H9 (cell line): ENCODE measurements around the gene PTGR1. TPM values are rescaled to one million over a fixed set of nuclear protein-coding genes. Genes with fewer than 3 reads are reported as not detected.
"Not testable (repeated sequence)": the region's sequence is repeated elsewhere in the genome, so short reads cannot be mapped to it uniquely, and the experiment has no call there.

Experiments used
- DNase-seq: peaks from one replicate; pipeline ENCODE4 v3.0.0-alpha.2; 2017
- H2AFZ ChIP-seq: one replicate; pipeline ENCODE4 v1.6.1; 2013; ENCODE audit warnings: mild to moderate bottlenecking, low read length, control low read depth, moderate library complexity
- H2AK5ac ChIP-seq: 2 replicates; pipeline ENCODE4 v1.6.1; 2013; ENCODE audit warnings: low read length, control low read depth, mixed read lengths; ENCODE audit not compliant: insufficient read length
- H2BK120ac ChIP-seq: one replicate; pipeline ENCODE4 v1.6.1; 2013; ENCODE audit warnings: low read depth, mild to moderate bottlenecking, low read length, control low read depth, inconsistent platforms; ENCODE audit not compliant: poor library complexity, severe bottlenecking
- H2BK12ac ChIP-seq: 2 replicates; pipeline ENCODE4 v1.6.1; 2013; ENCODE audit warnings: low read length, control low read depth, mixed read lengths, low read depth; ENCODE audit not compliant: insufficient read length
- H2BK15ac ChIP-seq: 2 replicates; pipeline ENCODE4 v1.6.1; 2013; ENCODE audit warnings: low read depth, low read length, control low read depth
- H2BK20ac ChIP-seq: one replicate; pipeline ENCODE4 v1.6.1; 2013; ENCODE audit warnings: low read depth, mild to moderate bottlenecking, low read length, control low read depth, inconsistent platforms; ENCODE audit not compliant: poor library complexity, severe bottlenecking
- H2BK5ac ChIP-seq: 2 replicates; pipeline ENCODE4 v1.6.1; 2013; ENCODE audit warnings: low read length, control low read depth, mixed read lengths; ENCODE audit not compliant: insufficient read length
- H3K14ac ChIP-seq: 2 replicates; pipeline ENCODE4 v1.6.1; 2013; ENCODE audit warnings: low read length, control low read depth; ENCODE audit not compliant: insufficient read depth
- H3K18ac ChIP-seq: 2 replicates; pipeline ENCODE4 v1.6.1; 2013; ENCODE audit warnings: low read depth, mild to moderate bottlenecking, mixed read lengths, low read length, control low read depth; ENCODE audit not compliant: insufficient read length
- H3K23ac ChIP-seq: 2 replicates; pipeline ENCODE4 v1.6.1; 2013; ENCODE audit warnings: low read length, control low read depth, mixed read lengths, low read depth; ENCODE audit not compliant: insufficient read length
- H3K23me2 ChIP-seq: 2 replicates; pipeline ENCODE4 v1.6.1; 2013; ENCODE audit warnings: low read depth, mild to moderate bottlenecking, mixed read lengths, low read length, control low read depth; ENCODE audit not compliant: insufficient read length, poor library complexity, severe bottlenecking
- H3K27ac ChIP-seq: 2 replicates; pipeline ENCODE4 v1.5.1; 2013; ENCODE audit warnings: low read length, control low read depth, mixed read lengths, low read depth; ENCODE audit not compliant: insufficient read length
- H3K27me3 ChIP-seq: 2 replicates; pipeline ENCODE4 v1.6.1; 2013; ENCODE audit warnings: low read length, control low read depth, inconsistent platforms; ENCODE audit not compliant: insufficient read depth
- H3K4ac ChIP-seq: 2 replicates; pipeline ENCODE4 v1.6.1; 2013; ENCODE audit warnings: low read depth, mild to moderate bottlenecking, control low read depth, inconsistent platforms, low read length, moderate library complexity
- H3K4me1 ChIP-seq: 2 replicates; pipeline ENCODE4 v1.6.1; 2013; ENCODE audit warnings: low read length, control low read depth, inconsistent platforms; ENCODE audit not compliant: insufficient read depth
- H3K4me2 ChIP-seq: 2 replicates; pipeline ENCODE4 v1.6.1; 2013; ENCODE audit warnings: low read length, control low read depth, mixed read lengths; ENCODE audit not compliant: insufficient read length, insufficient read depth
- H3K56ac ChIP-seq: 2 replicates; pipeline ENCODE4 v1.6.1; 2013; ENCODE audit warnings: low read depth, mild to moderate bottlenecking, mixed read lengths, low read length, control low read depth; ENCODE audit not compliant: insufficient read length
- H3K79me1 ChIP-seq: 2 replicates; pipeline ENCODE4 v1.6.1; 2013; ENCODE audit warnings: low read depth, mild to moderate bottlenecking, moderate library complexity, low read length, control low read depth, inconsistent platforms; ENCODE audit not compliant: insufficient read depth, poor library complexity, severe bottlenecking
- H3K79me2 ChIP-seq: 2 replicates; pipeline ENCODE4 v1.6.1; 2013; ENCODE audit warnings: low read length, control low read depth, inconsistent platforms; ENCODE audit not compliant: insufficient read depth
- H3K9ac ChIP-seq: 2 replicates; pipeline ENCODE4 v1.6.1; 2013; ENCODE audit warnings: low read length, control low read depth, mixed read lengths; ENCODE audit not compliant: insufficient read length; ENCODE audit errors: extremely low read depth
- H3K9me3 ChIP-seq: one replicate; pipeline ENCODE4 v1.6.1; 2013; ENCODE audit warnings: low read depth, low read length, inconsistent platforms; ENCODE audit not compliant: control insufficient read depth
- H3T11ph ChIP-seq: one replicate; pipeline ENCODE4 v1.6.1; 2013; ENCODE audit warnings: mild to moderate bottlenecking, low read length, control low read depth, inconsistent platforms
- H4K20me1 ChIP-seq: one replicate; pipeline ENCODE4 v1.6.1; 2013; ENCODE audit not compliant: control insufficient read depth, insufficient read length, insufficient read depth
- H4K5ac ChIP-seq: 2 replicates; pipeline ENCODE4 v1.6.1; 2013; ENCODE audit warnings: low read depth, mild to moderate bottlenecking, mixed read lengths, low read length, control low read depth; ENCODE audit not compliant: insufficient read length
- H4K8ac ChIP-seq: replicated peaks from 2 replicates; pipeline ENCODE4 v1.6.1; 2013; ENCODE audit warnings: low read length, control low read depth, mixed read lengths, low read depth; ENCODE audit not compliant: insufficient read length
- H4K91ac ChIP-seq: 2 replicates; pipeline ENCODE4 v1.6.1; 2013; ENCODE audit warnings: low read depth, mild to moderate bottlenecking, moderate library complexity, mixed read lengths, low read length, control low read depth; ENCODE audit not compliant: insufficient read length
- H3K27ac Mint-ChIP-seq, 3 experiments: 2 replicates in 2 of 3; 3 replicates in 1 of 3; pipeline ENCODE4 v1.8.0; 2020 to 2021; ENCODE audit warnings: mixed read lengths in 3 of 3, mild to moderate bottlenecking in 1 of 3, moderate library complexity in 1 of 3
- H3K27me3 Mint-ChIP-seq: 2 replicates; pipeline ENCODE4 v1.8.0; 2021; ENCODE audit warnings: low read depth, mild to moderate bottlenecking, moderate library complexity, mixed read lengths
- H3K36me3 Mint-ChIP-seq, 3 experiments: 2 replicates in 2 of 3; 3 replicates in 1 of 3; pipeline ENCODE4 v1.8.0; 2020 to 2021; ENCODE audit warnings: low read depth in 3 of 3, mixed read lengths in 3 of 3; ENCODE audit not compliant: insufficient read depth in 1 of 3
- H3K4me1 Mint-ChIP-seq, 2 experiments: 2 replicates each; pipeline ENCODE4 v1.8.0; 2020; ENCODE audit warnings: mixed read lengths in 2 of 2
- H3K4me3 Mint-ChIP-seq, 2 experiments: 2 replicates in 1 of 2; 3 replicates in 1 of 2; pipeline ENCODE4 v1.8.0; 2020 to 2021; ENCODE audit warnings: mild to moderate bottlenecking in 2 of 2, mixed read lengths in 2 of 2, moderate library complexity in 1 of 2
- H3K9me3 Mint-ChIP-seq, 2 experiments: 2 replicates in 1 of 2; 3 replicates in 1 of 2; pipeline ENCODE4 v1.8.0; 2020; ENCODE audit warnings: mild to moderate bottlenecking in 2 of 2, mixed read lengths in 2 of 2, moderate library complexity in 1 of 2
- WGBS: extraction: QIAGEN DNeasy Blood & Tissue Kit; methylation state at CpG from one replicate; pipeline ENCODE4 v1.1.7; 2013; ENCODE audit warnings: missing lambda C conversion rate, low lambda C conversion rate, mixed read lengths; ENCODE audit not compliant: insufficient read length; ENCODE audit errors: extremely low coverage; 5-methylcytosine and 5-hydroxymethylcytosine counted together
- total RNA-seq: library from RNA; stranded (reverse); gene quantifications from 2 replicates; pipeline ENCODE4 v1.2.1, GENCODE V29; 2021
- TF ChIP-seq, protein P1 (sequence below): fragments of 200-600 bp; sonication (generic); conservative IDR thresholded peaks from 3 replicates; pipeline ENCODE4 v1.8.0; 2021; ENCODE audit warnings: antibody characterized with exemption, mild to moderate bottlenecking

Gene PTGR1
- total RNA-seq, 1 experiment from 2014 or later = 45.2 TPM

DNA sequence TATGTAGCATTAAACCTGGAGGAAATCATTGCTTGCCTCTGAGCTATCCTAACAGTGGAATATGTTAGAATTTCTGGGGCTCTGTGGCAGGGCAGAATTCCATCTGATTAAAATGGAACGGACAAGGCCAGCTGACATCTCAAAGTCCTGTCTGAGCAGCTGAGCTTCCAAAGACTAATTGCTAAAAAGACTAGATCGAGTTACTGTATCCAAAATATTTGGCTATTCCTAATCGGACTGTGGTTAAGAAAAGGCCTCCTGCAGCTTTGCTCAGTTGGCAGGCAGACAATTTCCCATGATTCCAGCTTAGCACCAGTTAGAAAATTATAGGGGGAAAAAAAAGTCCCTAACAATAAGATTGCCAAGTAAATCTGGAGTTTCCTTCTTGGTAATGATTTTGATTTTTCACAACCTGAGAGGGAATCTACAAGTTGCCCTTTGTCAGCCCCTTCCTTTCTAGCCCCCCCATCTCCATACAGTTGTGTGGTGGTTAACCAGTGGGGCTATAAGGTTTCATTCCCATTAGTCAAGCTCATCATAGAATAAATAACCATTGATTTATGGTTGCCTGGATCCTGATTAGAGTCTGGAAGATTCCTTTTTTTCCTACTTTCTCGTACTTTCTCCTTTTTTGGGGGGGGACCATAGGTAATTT, 26.4 kb downstream of the PTGR1 start:
- Histone ChIP-seq H3K23me2 (no peaks in the 10 kb centered on the region), H3K9me3 (peaks cover 10% of the 10 kb centered on the region), H4K8ac (no peak overlapping the region), H4K5ac (no peak overlapping the region), H3K9ac (no peak overlapping the region), H3K4ac (no peak overlapping the region), H2AFZ (no peak overlapping the region), H2BK12ac (no peak overlapping the region), H2BK20ac (no peak overlapping the region), H3T11ph (no peak overlapping the region), H3K4me2 (no peak overlapping the region), H3K4me1 (no peaks in the 10 kb centered on the region), H4K91ac (no peak overlapping the region), H2BK120ac (no peak overlapping the region), H3K27me3 (no peaks in the 10 kb centered on the region), H3K18ac (no peak overlapping the region), H3K14ac (no peak overlapping the region), H4K20me1 (no peaks in the 10 kb centered on the region), H3K79me1 (no peaks in the 10 kb centered on the region), H2BK15ac (no peak overlapping the region), H2AK5ac (no peak overlapping the region), H3K23ac (no peak overlapping the region), H3K56ac (no peak overlapping the region), H2BK5ac (no peak overlapping the region), H3K79me2 (no peaks in the 10 kb centered on the region), H3K27ac (no peak overlapping the region)
- Mint-ChIP-seq H3K4me3 (no peak overlapping the region), H3K36me3 (peaks cover 46 to 91% (median 88%) of the 10 kb centered on the region in 3 experiments), H3K4me1 (no peaks in the 10 kb centered on the region), H3K27me3 (no peaks in the 10 kb centered on the region; the same call in 1 of the 2 replicates), H3K27ac (0 out of 7 replicates have a peak overlapping the region, but pooled peaks of 1 of the 3 experiments have one; percentile 9), H3K9me3 (peaks cover 19% of the 10 kb centered on the region in 2 experiments)
- DNase-seq = no peak
- TF ChIP-seq, protein P1, sequence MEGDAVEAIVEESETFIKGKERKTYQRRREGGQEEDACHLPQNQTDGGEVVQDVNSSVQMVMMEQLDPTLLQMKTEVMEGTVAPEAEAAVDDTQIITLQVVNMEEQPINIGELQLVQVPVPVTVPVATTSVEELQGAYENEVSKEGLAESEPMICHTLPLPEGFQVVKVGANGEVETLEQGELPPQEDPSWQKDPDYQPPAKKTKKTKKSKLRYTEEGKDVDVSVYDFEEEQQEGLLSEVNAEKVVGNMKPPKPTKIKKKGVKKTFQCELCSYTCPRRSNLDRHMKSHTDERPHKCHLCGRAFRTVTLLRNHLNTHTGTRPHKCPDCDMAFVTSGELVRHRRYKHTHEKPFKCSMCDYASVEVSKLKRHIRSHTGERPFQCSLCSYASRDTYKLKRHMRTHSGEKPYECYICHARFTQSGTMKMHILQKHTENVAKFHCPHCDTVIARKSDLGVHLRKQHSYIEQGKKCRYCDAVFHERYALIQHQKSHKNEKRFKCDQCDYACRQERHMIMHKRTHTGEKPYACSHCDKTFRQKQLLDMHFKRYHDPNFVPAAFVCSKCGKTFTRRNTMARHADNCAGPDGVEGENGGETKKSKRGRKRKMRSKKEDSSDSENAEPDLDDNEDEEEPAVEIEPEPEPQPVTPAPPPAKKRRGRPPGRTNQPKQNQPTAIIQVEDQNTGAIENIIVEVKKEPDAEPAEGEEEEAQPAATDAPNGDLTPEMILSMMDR = no peak
- no CpG with 5 or more reads among the region's 4 CpGs for WGBS

DNA sequence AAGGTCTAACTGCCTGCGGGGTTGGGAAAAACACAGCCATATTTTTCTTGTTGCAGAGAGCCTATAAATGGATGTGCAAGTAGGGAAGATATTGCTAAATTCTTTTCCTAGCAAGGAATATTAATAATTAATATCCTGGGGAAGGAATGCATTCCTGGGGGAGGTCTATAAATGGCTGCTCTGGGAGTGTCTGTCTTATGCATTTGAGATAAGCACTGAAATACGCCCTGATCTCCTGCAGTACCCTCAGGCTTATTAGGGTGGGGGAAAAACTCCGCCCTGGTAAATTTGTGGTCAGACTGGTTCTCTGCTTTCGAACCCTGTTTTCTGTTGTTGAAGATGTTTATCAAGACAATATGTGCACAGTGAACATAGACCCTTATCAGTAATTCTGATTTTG, 31.3 kb downstream of the PTGR1 start:
- not testable (repeated sequence) for H3K79me1 ChIP-seq, H3K4ac ChIP-seq, H2BK20ac ChIP-seq, H3K9ac ChIP-seq, DNase-seq, H2BK12ac ChIP-seq, H3K9me3 ChIP-seq, H2BK15ac ChIP-seq, H2AFZ ChIP-seq, H2BK5ac ChIP-seq, H3K18ac ChIP-seq, H3K27ac Mint-ChIP-seq, H3K4me2 ChIP-seq, H3K27me3 Mint-ChIP-seq, H3K27ac ChIP-seq, H4K20me1 ChIP-seq, H3K23ac ChIP-seq, H3K14ac ChIP-seq, H3K56ac ChIP-seq, H3K4me1 Mint-ChIP-seq, H4K91ac ChIP-seq, H3K79me2 ChIP-seq, H3K4me3 Mint-ChIP-seq, H3T11ph ChIP-seq, H3K27me3 ChIP-seq, H2BK120ac ChIP-seq, H3K23me2 ChIP-seq, H3K4me1 ChIP-seq, H4K5ac ChIP-seq, H4K8ac ChIP-seq, H2AK5ac ChIP-seq
- Mint-ChIP-seq H3K9me3 (peaks cover 26 to 32% of the 10 kb centered on the region in 2 experiments), H3K36me3 (peaks cover 60 to 86% (median 79%) of the 10 kb centered on the region in 3 experiments)
- WGBS = no CpG with 5 or more reads among the region's 4 CpGs
